GM19467 (cell line): ENCODE results near the gene ZNF121.
"Not testable (repeated sequence)": the region's sequence is repeated elsewhere in the genome, so short reads cannot be mapped to it uniquely, and the experiment has no call there.

Experiments
- ATAC-seq: cut with Tn5 transposase; IDR thresholded peaks from one replicate; pipeline ENCODE4 v1.9.1; 2021; ENCODE audit warnings: mild to moderate bottlenecking, moderate library complexity; ENCODE audit not compliant: unreplicated experiment

ZNF121 gene

DNA sequence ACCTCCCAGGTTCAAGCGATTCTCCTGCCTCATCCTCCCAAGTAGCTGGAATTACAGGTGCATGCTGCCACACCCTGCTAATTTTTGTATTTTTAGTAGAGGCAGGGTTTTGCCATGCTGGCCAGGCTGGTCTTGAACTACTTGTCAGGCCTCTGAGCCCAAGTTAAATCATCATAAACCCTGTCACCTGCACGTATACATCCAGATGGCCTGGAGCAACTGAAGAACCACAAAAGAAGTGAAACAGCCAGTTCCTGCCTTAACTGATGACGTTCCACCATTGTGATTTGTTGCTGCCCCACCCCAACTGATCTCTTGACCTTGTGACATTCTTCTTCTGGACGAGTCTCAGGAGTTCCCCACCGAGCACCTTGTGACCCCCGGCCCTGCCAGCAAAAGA lies 45.1 kb downstream of the ZNF121 start:
- not testable (repeated sequence) for ATAC-seq

GRCh38 chr19:9538183-9539058 lies 45.9 kb downstream of the ZNF121 start, which contains the start of gene ZNF426:
TSS of gene ZNF426 (minus strand) at chr19:9538645. CDS start at chr19:9536232, 2,413 bp downstream.
- ATAC-seq: peak; percentile 76

DNA sequence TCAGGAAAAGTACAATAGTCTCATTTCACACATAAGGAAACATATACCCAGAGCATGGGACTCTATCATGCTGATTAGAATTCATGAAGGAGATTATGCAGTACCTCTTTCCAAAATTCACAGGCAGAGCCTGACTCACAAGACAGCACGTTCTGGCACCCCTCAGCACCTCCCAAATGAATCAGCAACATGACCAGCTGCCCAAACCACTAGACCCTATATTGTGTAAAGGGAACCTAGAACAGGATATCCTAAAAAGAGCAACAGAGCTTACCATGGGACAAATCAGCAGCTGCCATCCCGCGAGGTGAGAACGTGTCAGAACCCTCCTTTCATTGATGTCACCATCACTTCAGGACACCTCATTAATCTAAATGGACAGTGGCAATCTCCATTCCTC lies 48.4 kb downstream of the ZNF121 start:
- no peak for ATAC-seq

DNA sequence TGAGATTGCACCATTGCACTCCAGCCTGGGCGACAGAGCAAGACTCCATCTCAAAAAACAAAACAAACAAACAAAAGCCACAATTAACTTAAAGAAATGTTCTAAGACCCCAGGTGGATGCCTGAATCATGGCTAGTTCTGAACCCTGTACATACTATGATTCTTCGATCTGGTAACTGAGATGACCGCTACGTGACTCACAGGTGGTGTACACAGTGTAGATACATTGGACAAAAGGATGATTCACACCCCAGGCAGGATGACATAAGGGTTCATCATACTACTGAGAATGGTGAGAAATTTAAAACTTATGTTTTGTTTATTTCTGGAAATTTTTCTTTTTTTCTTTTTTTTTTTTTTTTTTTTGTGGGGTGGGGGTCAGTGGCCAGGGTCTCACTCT lies 52.4 kb downstream of the ZNF121 start:
- no peak for ATAC-seq

GRCh38 chr19:9528757-9529336 lies 55.5 kb downstream of the ZNF121 start:
- ATAC-seq: no peak

- ATAC-seq: no peak
Observed at GRCh38 chr19:9523885-9524474, 60.3 kb downstream of the ZNF121 start.
